GM12878 (cell line): ENCODE data around the gene LAMB1. TPM values are rescaled to one million over a fixed set of nuclear protein-coding genes. Genes with fewer than 3 reads are reported as not detected.

Source experiments
- ATAC-seq: fragments of 200-7000 bp; cut with Tn5 transposase; 3 replicates; pipeline ENCODE4 v1.9.1; 2020; ENCODE audit warnings: mild to moderate bottlenecking, moderate library complexity
- BruUV-seq: library from RNA; stranded (reverse); fragments of 400-500 nt; replicated peaks from 2 replicates; lab custom pipeline; 2021; lab: Mats Ljungman, UMichigan
- CTCF ChIA-PET: fragments of 300-600 bp; sonication (Branson Sonifier 250); formaldehyde crosslinking; extraction: SDS; loops from one replicate; lab custom pipeline; 2021; ENCODE audit warnings: inconsistent platforms; lab: Yijun Ruan, JAX
- POLR2A ChIA-PET: fragments of 350-600 bp; formaldehyde crosslinking; extraction: SDS; loops from one replicate; lab custom pipeline; 2021; ENCODE audit warnings: inconsistent platforms; lab: Charles Lee
- RAD21 ChIA-PET: fragments of 300-600 bp; sonication (Branson Sonifier 250); formaldehyde crosslinking; loops from one replicate; lab custom pipeline; 2023; ENCODE audit warnings: antibody characterized with exemption; ENCODE audit not compliant: unreplicated experiment; lab: Charles Lee
- SMC1A ChIA-PET: fragments of 300-600 bp; sonication (Branson Sonifier 250); formaldehyde crosslinking; loops from one replicate; lab custom pipeline; 2023; ENCODE audit not compliant: unreplicated experiment, uncharacterized antibody; lab: Charles Lee
- DNase-seq: peaks from one replicate; pipeline ENCODE4 v3.0.0-alpha.2; 2011; ENCODE audit warnings: low read depth, low spot score
- FAIRE-seq: peaks from 3 replicates; lab custom pipeline; 2011; peaks lifted over from hg19 to GRCh38; lab: Jason Lieb, UNC
- H2AFZ ChIP-seq: 2 replicates; pipeline ENCODE4 v1.6.0; 2011; ENCODE audit warnings: low read depth, low read length, control low read depth; ENCODE audit not compliant: control insufficient read depth
- H3K27ac ChIP-seq: 2 replicates; pipeline ENCODE4 v1.5.1; 2011; ENCODE audit warnings: control low read depth; ENCODE audit not compliant: control insufficient read depth, insufficient read depth
- H3K27me3 ChIP-seq, 2 experiments: replicated peaks in 1 of 2; 2 replicates each; pipeline versions ENCODE4 v1.6.0 to v1.6.1; 2011; ENCODE audit warnings: low read length in 1 of 2; ENCODE audit not compliant: control insufficient read depth in 2 of 2, insufficient read depth in 2 of 2
- H3K36me3 ChIP-seq, 2 experiments: 2 replicates each; pipeline ENCODE4 v1.5.1; 2011; ENCODE audit warnings: low read length in 1 of 2; ENCODE audit not compliant: control insufficient read depth in 2 of 2, insufficient read depth in 2 of 2
- H3K4me1 ChIP-seq: 2 replicates; pipeline ENCODE4 v1.6.1; 2011; ENCODE audit warnings: mild to moderate bottlenecking, low read length, moderate library complexity, mixed read lengths; ENCODE audit not compliant: control insufficient read depth, insufficient read depth
- H3K4me2 ChIP-seq: 2 replicates; pipeline ENCODE4 v1.6.0; 2011; ENCODE audit warnings: control low read depth; ENCODE audit not compliant: control insufficient read depth, insufficient read depth
- H3K4me3 ChIP-seq: fragments of 200-600 bp; sonication (generic); 2 replicates; pipeline ENCODE4 v1.5.1; 2016
- H3K79me2 ChIP-seq: 2 replicates; pipeline ENCODE4 v1.6.0; 2011; ENCODE audit warnings: low read length; ENCODE audit not compliant: control insufficient read depth, insufficient read depth
- H3K9ac ChIP-seq: 2 replicates; pipeline ENCODE4 v1.8.0; 2011; ENCODE audit warnings: low read length, control low read depth, mixed read lengths; ENCODE audit not compliant: control insufficient read depth, insufficient read depth
- H3K9me3 ChIP-seq: replicated peaks from 3 replicates; pipeline ENCODE4 v1.5.1; 2011; ENCODE audit warnings: mild to moderate bottlenecking, low read length; ENCODE audit not compliant: control insufficient read depth, insufficient read depth
- H4K20me1 ChIP-seq: 2 replicates; pipeline ENCODE4 v1.6.0; 2011; ENCODE audit not compliant: control insufficient read depth, insufficient read depth
- ATF2 ChIP-seq: IDR thresholded peaks from 2 replicates; pipeline ENCODE4 v1.6.1; 2012; ENCODE audit warnings: low read length, inconsistent platforms
- CHD1 ChIP-seq: IDR thresholded peaks from 2 replicates; pipeline ENCODE4 v1.6.1; 2012; ENCODE audit warnings: low read depth, low read length, improper control_type of control experiment
- CHD2 ChIP-seq: IDR thresholded peaks from 2 replicates; pipeline ENCODE4 v1.6.1; 2011; ENCODE audit warnings: low read depth, low read length, improper control_type of control experiment, borderline replicate concordance
- EZH2 ChIP-seq: IDR thresholded peaks from 2 replicates; pipeline ENCODE4 v1.6.1; 2012; ENCODE audit warnings: low read depth, mild to moderate bottlenecking, control low read depth, inconsistent platforms, low read length, borderline replicate concordance; ENCODE audit not compliant: control insufficient read depth
- MXI1 ChIP-seq: fragments of 150-350 bp; IDR thresholded peaks from 2 replicates; pipeline ENCODE4 v1.6.1; 2011; ENCODE audit warnings: low read depth, mild to moderate bottlenecking, inconsistent platforms, low read length, improper control_type of control experiment
- NFIC ChIP-seq: IDR thresholded peaks from 2 replicates; pipeline ENCODE4 v1.6.1; 2012; ENCODE audit warnings: low read depth, mild to moderate bottlenecking, inconsistent platforms, low read length, moderate library complexity
- RELA ChIP-seq: fragments of 450-650 bp; IDR thresholded peaks from 2 replicates; pipeline ENCODE4 v1.8.0; 2014; ENCODE audit warnings: borderline replicate concordance; ENCODE audit not compliant: partially characterized antibody
- SIN3A ChIP-seq: IDR thresholded peaks from 2 replicates; pipeline ENCODE4 v1.6.1; 2012; ENCODE audit warnings: low read depth, low read length, improper control_type of control experiment
- SMARCA5 ChIP-seq: fragments of 450-650 bp; IDR thresholded peaks from 2 replicates; pipeline ENCODE4 v1.6.1; 2017; ENCODE audit warnings: mild to moderate bottlenecking
- STAT3 ChIP-seq: IDR thresholded peaks from 2 replicates; pipeline ENCODE4 v1.6.1; 2011; ENCODE audit warnings: low read depth, low read length, improper control_type of control experiment
- WGBS: methylation state at CpG from one replicate; pipeline ENCODE4 v1.1.6; 2016; ENCODE audit warnings: low lambda C conversion rate; ENCODE audit not compliant: insufficient replicate concordance, insufficient coverage; ENCODE audit errors: missing lambda C conversion rate; 5-methylcytosine and 5-hydroxymethylcytosine counted together
- in situ Hi-C: fragments of 300-500 bp; cut with MboI; formaldehyde crosslinking; loops from 9 replicates; pipeline ENCODE4 v1.14.3; 2018; ENCODE audit warnings: mixed read lengths
- intact Hi-C: fragments of 100-400 bp; cut with micrococcal nuclease; formaldehyde crosslinking; loops from one replicate; pipeline ENCODE4 v1.14.2; 2022; ENCODE audit not compliant: unreplicated experiment
- polyA plus RNA-seq, 11 experiments: library from polyadenylated mRNA; depleted of rRNA in 4 of 11; unstranded in 6 of 11; stranded (reverse) in 5 of 11; fragments of >200 nt; fragmentation: Nextera tagmentation in 4 of 11; fragmentation: Illumina TruSeq in 1 of 11; extraction: Ambion mirVana in 4 of 11; extraction: Trizol in 1 of 11; gene quantifications; 1 replicate in 1 of 11; 2 replicates in 10 of 11; pipeline versions ENCODE4 v1.2.1 to v1.2.3, GENCODE V29; 2011 to 2016; ENCODE audit warnings: inconsistent platforms in 2 of 11, missing spikeins in 2 of 11, low read depth in 1 of 11
- total RNA-seq, 4 experiments: library from RNA; depleted of rRNA in 3 of 4; stranded (reverse); fragments of >200 nt in 3 of 4; fragmentation: Illumina TruSeq in 1 of 4; extraction: Trizol in 1 of 4; gene quantifications; 2 replicates each; pipeline versions ENCODE4 v1.2.1 to v1.2.3, GENCODE V29; 2013 to 2021
- TF ChIP-seq, protein P1 (sequence below): fragments of 450-650 bp; formaldehyde crosslinking; IDR thresholded peaks from 2 replicates; pipeline ENCODE4 v1.4.0; 2022; ENCODE audit warnings: mild to moderate bottlenecking, moderate library complexity
- TF ChIP-seq, protein P2 (sequence below): IDR thresholded peaks from 2 replicates; pipeline ENCODE4 v1.6.1; 2012; ENCODE audit warnings: mild to moderate bottlenecking, low read depth, low read length
- TF ChIP-seq, protein P3 (sequence below): fragments of 450-650 bp; IDR thresholded peaks from 2 replicates; pipeline ENCODE4 v1.6.1; 2014; ENCODE audit warnings: mild to moderate bottlenecking

The LAMB1 gene
- total and polyA plus RNA-seq, 10 of the 15 experiments (the other 5 are each of a cell fraction or from before 2014, with no cell fraction given), result 0.05 to 2.2 (median 1.2) TPM; not detected in 4

- ATAC-seq, result peak; percentile 95
- TF ChIP-seq SMARCA5 (peak; percentile 65; the same call in 1 of the 2 replicates), RELA (no peak), EZH2 (no peak), MXI1 (peak; percentile 65; the same call in 1 of the 2 replicates), ATF2 (no peak), STAT3 (no peak), NFIC (no peak), CHD2 (0 out of 2 replicates have a peak, but pooled peaks have one; percentile 10), CHD1 (no peak), SIN3A (no peak)
- TF ChIP-seq, protein P1, sequence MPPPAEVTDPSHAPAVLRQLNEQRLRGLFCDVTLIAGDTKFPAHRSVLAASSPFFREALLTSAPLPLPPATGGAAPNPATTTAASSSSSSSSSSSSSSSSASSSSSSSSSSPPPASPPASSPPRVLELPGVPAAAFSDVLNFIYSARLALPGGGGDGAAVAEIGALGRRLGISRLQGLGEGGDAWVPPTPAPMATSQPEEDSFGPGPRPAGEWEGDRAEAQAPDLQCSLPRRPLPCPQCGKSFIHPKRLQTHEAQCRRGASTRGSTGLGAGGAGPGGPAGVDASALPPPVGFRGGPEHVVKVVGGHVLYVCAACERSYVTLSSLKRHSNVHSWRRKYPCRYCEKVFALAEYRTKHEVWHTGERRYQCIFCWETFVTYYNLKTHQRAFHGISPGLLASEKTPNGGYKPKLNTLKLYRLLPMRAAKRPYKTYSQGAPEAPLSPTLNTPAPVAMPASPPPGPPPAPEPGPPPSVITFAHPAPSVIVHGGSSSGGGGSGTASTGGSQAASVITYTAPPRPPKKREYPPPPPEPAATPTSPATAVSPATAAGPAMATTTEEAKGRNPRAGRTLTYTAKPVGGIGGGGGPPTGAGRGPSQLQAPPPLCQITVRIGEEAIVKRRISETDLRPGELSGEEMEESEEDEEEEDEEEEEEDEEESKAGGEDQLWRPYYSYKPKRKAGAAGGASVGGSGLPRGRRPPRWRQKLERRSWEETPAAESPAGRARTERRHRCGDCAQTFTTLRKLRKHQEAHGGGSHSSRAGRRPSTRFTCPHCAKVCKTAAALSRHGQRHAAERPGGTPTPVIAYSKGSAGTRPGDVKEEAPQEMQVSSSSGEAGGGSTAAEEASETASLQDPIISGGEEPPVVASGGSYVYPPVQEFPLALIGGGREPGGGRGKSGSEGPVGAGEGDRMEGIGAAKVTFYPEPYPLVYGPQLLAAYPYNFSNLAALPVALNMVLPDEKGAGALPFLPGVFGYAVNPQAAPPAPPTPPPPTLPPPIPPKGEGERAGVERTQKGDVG (CRISPR knock-in tag), result no peak
- TF ChIP-seq, protein P2, sequence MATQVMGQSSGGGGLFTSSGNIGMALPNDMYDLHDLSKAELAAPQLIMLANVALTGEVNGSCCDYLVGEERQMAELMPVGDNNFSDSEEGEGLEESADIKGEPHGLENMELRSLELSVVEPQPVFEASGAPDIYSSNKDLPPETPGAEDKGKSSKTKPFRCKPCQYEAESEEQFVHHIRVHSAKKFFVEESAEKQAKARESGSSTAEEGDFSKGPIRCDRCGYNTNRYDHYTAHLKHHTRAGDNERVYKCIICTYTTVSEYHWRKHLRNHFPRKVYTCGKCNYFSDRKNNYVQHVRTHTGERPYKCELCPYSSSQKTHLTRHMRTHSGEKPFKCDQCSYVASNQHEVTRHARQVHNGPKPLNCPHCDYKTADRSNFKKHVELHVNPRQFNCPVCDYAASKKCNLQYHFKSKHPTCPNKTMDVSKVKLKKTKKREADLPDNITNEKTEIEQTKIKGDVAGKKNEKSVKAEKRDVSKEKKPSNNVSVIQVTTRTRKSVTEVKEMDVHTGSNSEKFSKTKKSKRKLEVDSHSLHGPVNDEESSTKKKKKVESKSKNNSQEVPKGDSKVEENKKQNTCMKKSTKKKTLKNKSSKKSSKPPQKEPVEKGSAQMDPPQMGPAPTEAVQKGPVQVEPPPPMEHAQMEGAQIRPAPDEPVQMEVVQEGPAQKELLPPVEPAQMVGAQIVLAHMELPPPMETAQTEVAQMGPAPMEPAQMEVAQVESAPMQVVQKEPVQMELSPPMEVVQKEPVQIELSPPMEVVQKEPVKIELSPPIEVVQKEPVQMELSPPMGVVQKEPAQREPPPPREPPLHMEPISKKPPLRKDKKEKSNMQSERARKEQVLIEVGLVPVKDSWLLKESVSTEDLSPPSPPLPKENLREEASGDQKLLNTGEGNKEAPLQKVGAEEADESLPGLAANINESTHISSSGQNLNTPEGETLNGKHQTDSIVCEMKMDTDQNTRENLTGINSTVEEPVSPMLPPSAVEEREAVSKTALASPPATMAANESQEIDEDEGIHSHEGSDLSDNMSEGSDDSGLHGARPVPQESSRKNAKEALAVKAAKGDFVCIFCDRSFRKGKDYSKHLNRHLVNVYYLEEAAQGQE, result no peak
- TF ChIP-seq, protein P3, sequence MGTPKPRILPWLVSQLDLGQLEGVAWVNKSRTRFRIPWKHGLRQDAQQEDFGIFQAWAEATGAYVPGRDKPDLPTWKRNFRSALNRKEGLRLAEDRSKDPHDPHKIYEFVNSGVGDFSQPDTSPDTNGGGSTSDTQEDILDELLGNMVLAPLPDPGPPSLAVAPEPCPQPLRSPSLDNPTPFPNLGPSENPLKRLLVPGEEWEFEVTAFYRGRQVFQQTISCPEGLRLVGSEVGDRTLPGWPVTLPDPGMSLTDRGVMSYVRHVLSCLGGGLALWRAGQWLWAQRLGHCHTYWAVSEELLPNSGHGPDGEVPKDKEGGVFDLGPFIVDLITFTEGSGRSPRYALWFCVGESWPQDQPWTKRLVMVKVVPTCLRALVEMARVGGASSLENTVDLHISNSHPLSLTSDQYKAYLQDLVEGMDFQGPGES, result no peak
Measured at GRCh38 chr7:107890962-107891635, 111.9 kb downstream of the LAMB1 start, which contains the start of gene DLD. TSS of gene DLD (plus strand) at chr7:107891183. CDS start at chr7:107891251, 68 bp downstream.

More at GRCh38 chr7:107890962-107891635, 111.9 kb downstream of the LAMB1 start, which contains the start of gene DLD:
- WGBS, result under 1% methylated on average over 55 of the region's 55 CpGs
- Histone ChIP-seq H3K9me3 (no peaks in the 10 kb centered on the region; the same call in 2 of the 3 replicates), H3K9ac (peak within 1 kb of the TSS; percentile 78), H3K36me3 (no peaks in the 10 kb centered on the region; a peak in 1 of 4 replicates), H3K4me2 (peak within 1 kb of the TSS; percentile 93), H3K27me3 (no peaks in the 10 kb centered on the region), H3K27ac (peak within 1 kb of the TSS; percentile 73), H3K4me1 (no peaks in the 10 kb centered on the region; the same call in 1 of the 2 replicates), H2AFZ (peak within 1 kb of the TSS; percentile 98), H3K79me2 (peaks cover 50% of the 10 kb centered on the region), H3K4me3 (peak within 1 kb of the TSS; percentile 91), H4K20me1 (no peaks in the 10 kb centered on the region)
- ChIA-PET POLR2A (interaction anchor here (1.1 to 1.4 kb wide), 3 partner anchors 27 to 634 kb away, joined by 3 read pairs; no protein-coding TSS in a partner anchor), RAD21 (interaction anchor here (0.6 to 0.8 kb wide), 3 partner anchors 15 to 145 kb away, joined by 3 to 5 read pairs (median 3); no protein-coding TSS in a partner anchor), SMC1A (interaction anchor here (0.7 to 2.1 kb wide), 9 partner anchors 8 to 251 kb away, joined by 3 to 12 read pairs (median 3); no protein-coding TSS in a partner anchor), CTCF (interaction anchor here (0.8 to 10.3 kb wide), 6 partner anchors 10 to 1098 kb away, joined by 3 to 61 read pairs (median 4); no protein-coding TSS in a partner anchor)
- intact Hi-C loops (no loop called here), in situ Hi-C loops (no loop called here)
- BruUV-seq, result TSS peak; percentile 70
- DNase-seq (peak; percentile 74), FAIRE-seq (peak; percentile 65)
